Endometrium (tissue), 2 donors: Measurements from ENCODE around the gene TAPBP.
"Not testable (repeated sequence)": the region's sequence is repeated elsewhere in the genome, so short reads cannot be mapped to it uniquely, and the experiment has no call there.

Source experiments
- FAIRE-seq: peaks from 2 replicates; lab custom pipeline; 2012; peaks lifted over from hg19 to GRCh38; lab: Jason Lieb, UNC
- donor health status: control.
- donor health status: control.

The TAPBP gene

DNA sequence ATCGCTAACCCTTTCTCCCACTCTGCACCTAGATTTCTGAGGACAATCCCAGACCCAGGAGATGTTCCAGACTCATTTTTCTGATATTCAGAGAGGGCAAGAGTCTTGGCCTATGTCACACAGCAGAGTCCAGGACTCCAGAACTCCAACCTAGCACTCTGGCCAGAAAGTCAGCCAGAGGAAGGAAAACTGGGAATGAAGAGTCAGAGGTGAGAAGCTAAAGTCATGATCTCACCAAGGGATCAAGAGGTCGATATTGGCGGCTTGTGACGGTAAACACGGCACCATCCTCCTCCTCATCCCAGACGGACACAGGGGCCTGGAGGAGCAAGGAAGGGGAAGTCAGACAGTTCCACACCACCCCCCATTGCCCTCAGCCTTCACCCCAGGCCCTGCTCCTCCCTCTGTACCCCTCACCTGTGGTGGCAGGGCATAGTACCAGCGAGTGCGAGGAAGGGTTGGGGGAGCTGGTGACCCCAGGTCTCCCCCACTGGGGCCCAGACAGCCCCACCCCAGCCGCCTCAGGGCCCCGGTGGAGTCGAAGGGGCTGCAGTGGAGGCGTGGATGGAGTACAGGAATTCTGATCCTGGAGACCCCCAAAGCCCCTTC is 17.0 kb downstream of the TAPBP start:
- no peak for FAIRE-seq

GRCh38 chr6:33295621-33296369 is 18.1 kb downstream of the TAPBP start:
- FAIRE-seq = no peak

DNA sequence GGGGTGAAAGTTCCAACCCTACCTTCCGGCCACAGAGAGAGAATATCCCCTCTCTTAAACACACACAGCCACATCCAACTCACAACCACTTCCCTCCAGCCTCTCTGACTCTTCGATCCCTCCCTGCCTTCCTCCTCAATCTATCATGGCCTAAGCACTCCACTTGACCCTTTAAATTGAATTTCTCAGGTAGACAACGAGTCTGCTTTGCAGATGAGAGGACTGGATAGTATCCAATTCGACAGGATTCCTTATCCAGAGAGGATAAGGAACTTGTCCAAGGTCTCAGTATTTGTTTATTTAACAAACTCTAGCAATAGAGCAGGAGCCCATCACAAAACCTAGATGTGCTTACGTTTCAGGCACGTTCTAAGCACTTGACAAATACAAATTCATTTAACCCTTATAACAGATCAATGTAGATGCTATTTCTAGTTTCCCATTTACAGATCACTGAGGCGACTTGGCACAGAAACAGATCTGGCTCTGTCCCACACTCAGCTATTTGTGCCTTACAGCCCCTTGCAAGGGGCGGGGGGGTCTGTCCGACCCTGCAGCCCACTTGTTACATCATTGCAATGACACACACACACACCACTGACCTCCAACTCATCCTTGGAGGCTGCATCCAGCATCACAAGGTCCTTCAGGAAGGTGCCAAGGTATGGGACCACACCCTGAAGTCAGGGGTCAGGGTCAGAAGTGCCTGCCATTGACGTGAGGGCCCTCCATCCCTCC is 19.6 kb downstream of the TAPBP start:
- no peak for FAIRE-seq

DNA sequence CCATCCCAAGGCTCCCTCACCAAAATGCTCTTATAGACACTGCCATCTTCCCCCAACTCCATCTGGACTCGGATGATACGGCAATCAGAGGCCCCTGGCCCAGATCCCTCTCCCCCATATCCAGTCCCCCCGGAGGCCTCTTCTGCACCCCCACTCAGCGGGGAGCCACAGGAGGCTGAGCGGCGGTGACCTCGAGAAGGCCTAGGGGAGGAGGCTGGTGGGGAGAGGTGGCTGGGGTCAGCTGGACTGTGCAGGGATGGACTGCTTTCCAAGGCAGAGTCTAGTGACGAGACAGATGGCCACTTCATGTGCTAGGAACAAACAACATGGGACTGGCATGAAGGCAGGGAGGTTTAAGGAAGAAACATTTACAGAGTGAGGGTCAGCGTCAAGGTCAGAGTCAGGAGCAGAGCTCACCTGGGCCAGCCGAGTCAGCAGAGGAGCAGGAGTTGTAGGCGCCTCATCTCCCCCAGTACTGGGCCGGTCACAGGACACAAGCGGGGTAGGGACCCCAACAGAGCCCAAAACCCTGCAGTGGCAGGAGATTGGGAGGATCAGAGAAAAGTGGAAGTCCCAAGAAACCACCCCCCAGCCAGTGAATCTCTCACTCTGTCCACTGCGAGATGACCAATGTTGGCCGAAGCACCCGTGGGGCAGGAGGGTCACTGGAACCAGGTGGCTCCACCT is 20.7 kb downstream of the TAPBP start:
- no peak for FAIRE-seq

GRCh38 chr6:33290459-33290858 is 23.4 kb downstream of the TAPBP start:
- FAIRE-seq = no peak

- no peak for FAIRE-seq
Measured at GRCh38 chr6:33289784-33290315, 24.0 kb downstream of the TAPBP start.

DNA sequence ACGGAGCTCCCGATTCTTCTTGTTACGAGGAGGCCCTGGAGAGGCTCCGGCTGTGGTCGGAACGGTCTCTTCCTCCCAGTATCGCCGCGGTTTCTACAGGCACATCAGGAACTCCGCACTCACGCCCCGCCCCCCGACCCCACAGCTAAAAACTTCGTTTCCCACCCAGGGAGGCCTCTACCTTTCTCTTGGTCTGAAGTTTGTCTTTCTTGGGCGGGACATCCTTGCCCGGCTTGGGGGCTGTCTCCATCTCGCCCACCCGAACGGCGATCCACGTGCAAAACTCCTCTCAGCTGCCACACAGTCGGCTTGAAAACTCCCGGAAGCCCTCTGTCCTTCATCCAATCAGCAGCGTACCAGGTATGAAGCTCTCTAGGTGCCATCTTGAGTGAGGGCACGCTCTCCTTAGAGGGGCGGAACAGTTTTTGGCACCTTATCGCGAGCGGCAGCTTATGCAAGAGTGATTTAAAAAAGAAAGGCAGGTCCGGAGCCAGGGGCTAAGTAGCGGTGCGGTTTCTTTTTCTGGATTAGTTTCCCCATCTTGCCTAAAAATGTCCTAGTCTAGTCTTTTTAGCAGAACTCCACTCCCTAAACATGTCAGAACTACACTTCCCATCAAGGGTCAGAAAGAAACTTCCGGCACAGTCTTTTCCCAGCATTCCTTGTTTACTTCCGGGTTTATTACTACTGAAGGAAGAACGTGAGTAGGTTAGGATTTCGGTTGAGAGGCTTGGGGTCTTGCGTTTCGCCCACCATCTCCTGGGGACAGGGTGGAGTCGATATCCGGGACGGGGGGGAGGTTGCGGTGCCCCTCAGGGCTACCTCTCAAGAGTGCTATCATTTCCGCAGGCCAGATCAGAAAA is 24.7 kb downstream of the TAPBP start, which contains the start of the genes PFDN6 and WDR46:
TSS of gene PFDN6 (plus strand) at position 681 of the 863 bp plus-strand sequence. CDS start 256 bp downstream, outside the sequence.
TSS of gene WDR46 (minus strand) at position 319 of the 863 bp plus-strand sequence. CDS start at position 250, 69 bp downstream.
- FAIRE-seq = no peak

DNA sequence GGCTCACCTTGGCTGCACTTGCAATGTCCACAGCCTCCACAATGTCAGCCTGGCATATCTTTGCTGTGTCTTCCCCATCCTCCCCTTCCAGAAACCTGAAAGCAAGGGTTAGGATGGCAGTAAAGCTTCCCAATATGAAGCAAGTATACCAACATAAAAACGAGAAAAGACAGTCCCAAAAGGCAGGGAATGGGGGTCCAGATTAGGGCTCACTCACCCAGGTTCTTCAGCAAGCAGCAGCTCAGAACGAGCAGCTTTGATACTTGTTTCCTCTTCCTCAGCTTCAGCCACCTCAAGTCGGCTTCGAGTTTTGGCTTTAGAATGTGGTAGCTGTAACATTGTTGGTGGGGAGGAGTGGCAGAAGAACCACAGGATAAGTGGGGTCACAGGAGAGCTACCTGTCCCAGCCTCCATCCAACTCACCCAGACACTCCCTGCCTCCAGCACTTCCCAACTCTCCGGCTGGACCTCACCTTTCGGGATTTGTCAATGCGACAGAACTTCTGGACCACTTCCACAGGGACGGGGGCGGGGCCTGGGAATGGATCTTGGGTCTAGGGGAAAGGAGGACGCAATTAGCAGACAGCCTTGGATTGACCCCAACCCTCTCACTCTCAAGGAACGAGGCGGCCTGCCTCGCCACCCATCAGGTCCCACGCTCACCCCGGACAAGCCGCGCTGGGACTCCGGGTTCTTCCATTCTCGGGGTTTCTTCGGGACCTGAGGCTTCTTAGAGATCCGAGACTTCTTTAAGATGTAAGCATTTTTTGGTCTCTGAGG is 25.5 kb downstream of the TAPBP start:
- FAIRE-seq = no peak

- FAIRE-seq = no peak
Measured at GRCh38 chr6:33286946-33287914, 26.6 kb downstream of the TAPBP start.

- FAIRE-seq = not testable (repeated sequence)
Measured at GRCh38 chr6:33285214-33285613, 28.7 kb downstream of the TAPBP start.

DNA sequence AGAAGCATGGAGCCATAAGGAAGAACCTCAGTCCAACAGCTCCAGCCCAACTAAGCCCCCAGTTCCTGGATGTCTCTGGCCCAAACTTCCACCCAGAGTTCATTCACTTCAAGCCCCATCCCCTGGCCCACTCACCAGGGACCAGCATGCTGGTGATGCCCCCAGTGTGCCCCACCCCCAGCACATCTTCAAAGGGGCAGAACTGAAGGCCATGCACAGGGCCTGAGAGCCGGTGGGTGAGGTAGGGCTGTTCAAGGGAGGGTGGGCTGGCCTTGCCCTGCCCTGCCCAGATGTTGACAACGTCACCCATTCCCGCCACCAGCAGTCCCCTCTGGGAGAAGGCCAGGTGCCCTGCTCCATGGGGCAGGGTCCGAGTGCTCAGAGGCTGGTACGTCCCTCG is 33.3 kb downstream of the TAPBP start:
- no peak for FAIRE-seq

GRCh38 chr6:33279971-33280511 is 33.8 kb downstream of the TAPBP start:
- FAIRE-seq = no peak

DNA sequence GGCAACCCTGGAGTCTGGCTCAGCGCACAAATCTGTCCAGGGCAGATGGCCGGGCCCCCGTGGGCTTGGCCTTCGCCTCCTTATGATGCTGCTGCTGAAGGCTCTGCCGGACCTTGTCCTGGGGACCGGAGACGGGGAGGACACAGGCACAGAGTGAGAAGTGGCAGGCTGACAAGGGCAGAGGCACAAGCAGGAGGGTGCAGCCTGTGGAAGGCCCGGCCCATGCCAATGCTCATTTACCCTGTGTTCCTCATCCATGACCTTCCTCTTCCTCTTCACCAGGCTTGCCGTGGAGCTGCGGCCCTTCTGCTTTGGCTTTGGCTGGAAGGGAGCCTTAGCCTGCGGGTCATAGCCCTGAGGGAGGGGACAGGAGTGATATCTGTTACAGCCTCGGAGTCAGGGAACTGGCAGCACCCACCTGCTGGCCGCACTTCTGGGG is 34.6 kb downstream of the TAPBP start:
- FAIRE-seq = no peak

GRCh38 chr6:33278810-33279209 is 35.1 kb downstream of the TAPBP start:
- no peak for FAIRE-seq

DNA sequence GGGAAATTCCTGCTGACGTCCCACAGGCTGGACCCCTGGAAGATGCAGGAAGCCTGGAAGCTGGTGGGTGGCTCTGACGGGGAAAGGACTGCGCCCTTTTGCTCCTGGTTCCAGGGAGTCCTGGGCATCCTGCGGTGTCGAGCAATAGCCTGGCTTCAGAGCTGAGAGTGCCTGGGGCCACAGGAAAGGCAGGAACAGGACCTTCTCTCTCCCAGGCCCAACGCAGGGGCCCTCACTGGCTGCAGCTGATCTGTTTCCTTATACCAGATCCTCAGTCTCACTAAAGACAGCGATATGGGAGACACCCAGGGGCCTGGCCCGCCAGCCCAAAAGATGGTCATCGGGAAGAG is 35.5 kb downstream of the TAPBP start:
- FAIRE-seq = no peak

DNA sequence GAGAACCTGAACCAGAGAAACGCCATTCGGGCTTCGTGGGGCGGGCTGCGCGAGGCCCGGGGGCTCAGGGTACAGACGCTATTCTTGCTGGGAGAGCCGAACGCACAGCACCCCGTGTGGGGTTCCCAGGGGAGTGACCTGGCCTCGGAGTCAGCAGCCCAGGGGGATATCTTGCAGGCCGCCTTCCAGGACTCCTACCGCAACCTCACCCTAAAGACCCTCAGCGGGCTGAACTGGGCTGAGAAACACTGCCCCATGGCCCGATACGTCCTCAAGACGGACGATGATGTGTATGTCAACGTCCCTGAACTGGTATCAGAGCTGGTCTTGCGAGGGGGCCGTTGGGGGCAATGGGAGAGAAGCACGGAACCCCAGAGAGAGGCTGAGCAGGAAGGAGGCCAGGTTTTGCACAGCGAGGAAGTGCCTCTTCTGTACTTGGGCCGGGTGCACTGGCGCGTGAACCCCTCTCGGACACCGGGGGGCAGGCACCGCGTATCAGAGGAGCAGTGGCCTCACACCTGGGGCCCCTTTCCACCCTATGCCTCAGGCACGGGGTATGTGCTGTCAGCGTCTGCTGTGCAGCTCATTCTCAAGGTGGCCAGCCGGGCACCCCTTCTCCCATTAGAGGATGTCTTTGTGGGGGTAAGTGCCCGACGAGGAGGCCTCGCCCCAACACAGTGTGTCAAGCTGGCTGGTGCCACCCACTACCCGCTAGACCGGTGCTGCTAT is 36.1 kb downstream of the TAPBP start:
- no peak for FAIRE-seq

DNA sequence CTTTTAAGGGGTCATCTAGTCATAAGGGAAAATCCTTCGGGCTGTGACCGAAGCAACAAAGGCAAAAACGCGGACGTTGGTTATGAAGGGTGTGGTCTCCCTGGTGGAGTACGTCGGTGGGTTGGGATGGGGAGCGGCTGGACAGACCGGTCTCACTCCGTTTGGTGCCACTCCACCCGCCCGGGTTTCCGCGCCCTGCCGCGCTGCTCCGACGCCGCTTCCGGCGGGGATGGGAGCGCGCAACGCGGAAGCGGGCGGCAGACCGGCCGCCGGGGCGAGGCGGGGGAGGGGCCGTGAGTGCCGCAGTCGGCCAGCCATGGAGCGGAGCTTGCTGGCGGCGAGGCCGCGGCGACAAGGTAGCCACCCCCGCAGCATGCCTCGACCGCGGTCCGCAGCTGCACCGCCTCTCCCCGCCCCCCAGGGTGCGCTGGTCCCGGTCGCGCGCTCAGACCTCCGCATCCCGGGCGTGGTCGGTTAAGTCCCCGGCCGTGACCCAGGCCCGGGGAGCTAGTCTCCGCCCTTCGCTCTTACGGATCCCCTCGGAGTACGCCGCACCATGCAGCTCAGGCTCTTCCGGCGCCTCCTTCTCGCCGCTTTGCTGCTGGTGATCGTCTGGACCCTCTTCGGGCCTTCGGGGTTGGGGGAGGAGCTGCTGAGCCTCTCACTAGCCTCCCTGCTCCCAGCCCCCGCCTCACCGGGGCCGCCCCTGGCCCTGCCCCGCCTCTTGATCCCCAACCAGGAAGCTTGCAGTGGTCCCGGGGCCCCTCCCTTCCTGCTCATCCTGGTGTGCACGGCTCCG is 36.8 kb downstream of the TAPBP start, which contains the start of gene B3GALT4:
TSS of gene B3GALT4 (plus strand) at position 260 of the 799 bp plus-strand sequence. CDS start at position 557, 297 bp downstream.
- FAIRE-seq = no peak
